Activated CD4-positive, CD25-positive, alpha-beta regulatory T cell (primary cell): ENCODE measurements around the gene MYO3B.

Experiments used
- DNase-seq, 4 experiments: peaks; one replicate each; lab custom pipeline; 2025; lab: John Stamatoyannopoulos, UW

Gene MYO3B

DNA sequence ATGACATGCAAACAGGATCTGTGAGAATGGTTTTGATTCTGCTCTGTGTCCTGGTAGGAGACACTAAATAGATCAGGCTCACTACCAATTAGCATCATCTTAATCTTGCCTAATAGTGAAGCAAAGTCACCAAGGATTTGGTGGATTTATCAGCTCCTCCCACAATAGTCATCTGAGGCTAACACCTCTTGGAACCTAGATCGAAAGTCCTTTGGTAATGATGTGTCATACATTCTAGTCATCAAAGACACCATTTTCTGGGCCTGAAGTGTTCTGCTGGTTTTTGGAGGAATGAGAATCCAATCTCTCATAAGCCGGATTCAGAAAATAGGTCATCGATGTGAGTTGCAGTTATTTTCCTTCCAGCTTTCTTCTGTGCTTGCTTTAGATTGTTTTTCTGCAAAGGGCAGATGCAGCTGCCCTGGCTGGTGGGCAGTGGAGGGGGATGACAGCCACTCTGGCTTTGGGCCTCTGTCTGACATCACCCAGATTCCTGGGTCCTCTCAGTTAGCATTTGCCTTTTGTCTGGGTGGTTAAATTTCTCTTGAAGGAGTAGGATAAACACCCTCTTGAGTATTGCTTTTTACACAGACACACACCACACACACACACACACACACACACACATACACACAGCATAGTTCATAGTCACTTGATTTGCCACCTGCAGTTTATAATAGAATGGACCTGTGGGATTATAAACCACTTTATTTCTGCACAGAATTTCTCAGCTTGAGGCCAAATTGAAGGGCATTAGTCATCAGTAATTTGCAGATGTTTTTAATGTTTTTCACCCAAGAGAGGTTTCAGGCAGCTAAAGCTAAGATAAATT is at the start of gene MYO3B:
Gene MYO3B, plus strand, starts transcription at position 198 of the 832 bp plus-strand sequence. Its CDS starts 141 bp downstream, at position 339.
- no peak for DNase-seq

- DNase-seq: no peak
These were observed 38.5 kb upstream of the MYO3B start for GRCh38 chr2:170139276-170139967.

DNA sequence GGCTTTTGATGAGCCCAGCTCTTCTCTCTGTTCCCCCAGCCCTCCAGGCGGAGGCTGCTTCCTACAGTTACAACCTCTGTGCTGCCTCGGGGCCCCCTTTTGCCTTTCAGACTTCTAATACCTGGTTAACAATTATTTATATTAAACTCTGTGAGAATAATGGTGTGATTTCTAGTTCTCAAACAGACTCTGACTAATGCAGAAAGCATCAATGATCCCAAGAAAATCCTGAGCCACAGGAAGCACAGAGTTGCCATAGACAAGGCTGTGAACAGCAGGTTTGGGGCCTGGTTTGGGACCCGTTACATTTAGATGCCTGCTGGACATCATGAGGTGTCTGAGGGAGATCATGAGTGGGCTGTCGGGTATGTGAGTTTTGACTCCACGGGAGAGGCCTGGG is 37.4 kb upstream of the MYO3B start:
- DNase-seq: no peak

GRCh38 chr2:170141865-170142264 is 36.1 kb upstream of the MYO3B start:
- no peak for DNase-seq

DNA sequence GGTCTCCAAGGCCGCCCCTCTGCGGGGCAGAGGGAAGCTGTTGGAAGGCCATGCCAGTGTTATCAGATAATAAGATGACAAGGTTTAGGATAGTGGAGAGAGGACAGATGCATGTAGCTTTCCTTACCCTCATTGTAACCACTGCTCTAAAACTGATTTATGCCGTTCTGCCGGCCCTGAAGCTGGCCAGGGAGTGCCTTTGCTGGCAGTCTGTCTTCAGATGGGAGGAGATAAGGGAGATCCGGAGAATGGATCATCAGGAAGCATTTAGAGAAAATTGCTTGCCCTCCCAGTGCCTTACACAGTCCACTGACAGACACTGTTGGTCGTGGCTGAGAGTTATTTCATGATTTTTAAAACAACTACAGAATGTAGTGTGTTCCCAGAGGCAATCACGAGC is 35.4 kb upstream of the MYO3B start:
- no peak for DNase-seq

DNA sequence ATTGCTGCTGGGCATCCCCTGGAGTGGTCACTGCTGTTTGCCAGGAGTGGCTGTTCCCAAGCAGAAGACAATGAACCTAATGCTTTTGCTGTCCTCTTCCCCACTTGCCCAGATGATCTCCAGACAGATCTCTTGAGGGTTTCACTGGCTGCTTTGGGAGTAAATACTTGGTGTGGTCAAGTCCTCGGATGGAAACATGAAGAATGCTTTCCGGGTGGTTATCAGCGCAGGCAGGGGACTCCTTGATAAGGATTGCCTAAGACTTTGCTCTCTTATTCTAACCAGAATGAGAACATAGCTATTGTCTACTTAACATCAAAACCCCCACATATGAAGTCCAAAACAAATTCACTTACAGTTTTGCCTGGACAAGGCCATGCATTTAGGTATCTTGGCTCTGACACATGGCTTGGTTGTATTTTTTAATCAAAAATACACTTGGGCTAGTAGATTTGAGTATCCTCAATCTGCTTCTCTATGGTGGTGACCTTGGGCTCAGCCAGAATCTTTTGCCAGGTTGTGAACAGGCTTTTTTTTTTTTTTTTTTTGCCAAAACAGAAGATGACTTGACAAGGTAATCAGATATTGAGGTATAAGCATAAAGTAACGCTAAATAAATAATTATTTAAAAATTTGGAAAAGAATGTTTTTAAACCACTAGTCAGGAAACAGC is 34.8 kb upstream of the MYO3B start:
- DNase-seq: no peak

DNA sequence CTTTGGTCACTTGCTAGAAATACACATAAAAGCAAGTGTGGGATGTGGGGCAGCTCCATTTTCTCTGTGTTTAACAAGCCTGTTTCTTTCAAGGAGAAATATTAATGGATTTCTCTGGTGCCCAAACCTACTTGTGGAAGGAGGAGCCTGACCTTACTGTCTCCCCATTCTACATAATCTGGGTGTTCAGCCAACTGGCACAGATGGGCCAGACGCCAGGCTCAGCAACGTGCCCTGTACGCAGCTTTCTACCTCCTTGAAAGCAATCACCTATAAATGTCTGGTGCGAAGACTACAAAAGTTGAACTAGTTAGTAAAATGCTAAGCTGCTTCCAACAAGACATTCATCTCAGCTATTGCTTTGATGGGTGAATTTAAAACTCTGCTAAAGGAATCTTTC is 33.2 kb upstream of the MYO3B start:
- DNase-seq: no peak

DNA sequence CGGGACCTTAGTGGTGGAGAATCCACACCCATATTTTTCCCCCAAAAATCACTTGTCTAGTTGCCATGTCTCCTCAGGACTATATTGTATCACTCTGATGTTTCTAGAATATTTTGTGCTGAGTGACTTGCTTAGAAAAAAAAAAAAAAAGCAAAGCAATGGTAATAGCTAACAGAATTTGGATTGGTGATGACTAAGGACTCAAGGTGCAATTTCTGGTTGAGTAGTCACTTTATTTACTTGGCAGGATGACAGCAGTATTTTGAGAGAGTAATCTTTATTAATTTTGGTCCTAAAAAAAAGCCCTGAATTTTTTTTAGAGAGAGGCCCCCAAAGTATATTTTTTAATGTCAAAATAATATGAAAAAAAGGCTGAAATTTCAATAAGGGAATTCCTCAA is 32.8 kb upstream of the MYO3B start:
- no peak for DNase-seq

GRCh38 chr2:170145675-170146432 is 32.1 kb upstream of the MYO3B start:
- DNase-seq: no peak

DNA sequence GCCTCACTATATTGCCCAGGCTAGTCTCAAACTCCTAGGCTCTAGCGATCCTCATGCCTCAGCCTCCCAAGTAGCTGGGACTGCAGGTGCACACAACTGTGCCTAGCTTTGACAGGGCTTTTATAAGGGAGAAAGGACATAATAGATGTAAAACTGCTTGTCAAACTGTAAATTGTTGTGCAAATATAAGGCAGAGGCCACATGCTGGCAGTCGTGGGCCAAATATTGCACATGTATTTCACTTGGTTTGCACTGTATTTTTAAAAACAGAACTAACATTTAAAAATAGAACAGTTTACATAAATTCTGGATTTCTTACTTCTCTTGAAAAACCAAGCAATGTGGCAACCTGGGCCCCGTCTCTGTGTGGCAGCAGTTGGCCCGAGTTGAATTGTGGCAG is 31.2 kb upstream of the MYO3B start:
- DNase-seq: no peak

- DNase-seq: no peak
These were observed 30.4 kb upstream of the MYO3B start for GRCh38 chr2:170147576-170147975.

- DNase-seq: no peak
These were observed 29.8 kb upstream of the MYO3B start for GRCh38 chr2:170148161-170148560.

GRCh38 chr2:170152421-170152820 is 25.5 kb upstream of the MYO3B start:
- DNase-seq: no peak

GRCh38 chr2:170155022-170155722 is 22.8 kb upstream of the MYO3B start:
- no peak for DNase-seq

- no peak for DNase-seq
These were observed 22.2 kb upstream of the MYO3B start for GRCh38 chr2:170155723-170156253.

DNA sequence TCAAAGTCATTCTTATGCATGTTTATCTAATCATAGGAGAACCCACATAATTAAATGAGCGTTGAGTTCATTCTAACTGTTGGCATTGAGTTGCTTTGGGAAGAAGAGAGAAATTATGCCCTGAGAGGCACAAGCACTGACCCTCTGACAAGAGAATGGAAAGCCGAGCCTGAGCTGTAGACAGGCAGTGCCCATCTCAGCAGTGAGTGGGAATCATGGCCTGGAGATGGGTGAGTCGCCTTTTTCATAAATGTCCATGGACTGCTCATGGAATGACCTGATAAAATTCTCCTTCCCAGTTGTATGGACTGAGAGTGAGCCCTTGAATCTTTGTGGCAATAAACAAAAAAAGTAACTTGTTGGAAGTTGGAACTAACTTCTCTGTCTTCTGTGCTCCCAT is 21.4 kb upstream of the MYO3B start:
- no peak for DNase-seq

- no peak for DNase-seq
These were observed 20.8 kb upstream of the MYO3B start for GRCh38 chr2:170157025-170157684.

- no peak for DNase-seq
These were observed 18.9 kb upstream of the MYO3B start for GRCh38 chr2:170159060-170159459.

DNA sequence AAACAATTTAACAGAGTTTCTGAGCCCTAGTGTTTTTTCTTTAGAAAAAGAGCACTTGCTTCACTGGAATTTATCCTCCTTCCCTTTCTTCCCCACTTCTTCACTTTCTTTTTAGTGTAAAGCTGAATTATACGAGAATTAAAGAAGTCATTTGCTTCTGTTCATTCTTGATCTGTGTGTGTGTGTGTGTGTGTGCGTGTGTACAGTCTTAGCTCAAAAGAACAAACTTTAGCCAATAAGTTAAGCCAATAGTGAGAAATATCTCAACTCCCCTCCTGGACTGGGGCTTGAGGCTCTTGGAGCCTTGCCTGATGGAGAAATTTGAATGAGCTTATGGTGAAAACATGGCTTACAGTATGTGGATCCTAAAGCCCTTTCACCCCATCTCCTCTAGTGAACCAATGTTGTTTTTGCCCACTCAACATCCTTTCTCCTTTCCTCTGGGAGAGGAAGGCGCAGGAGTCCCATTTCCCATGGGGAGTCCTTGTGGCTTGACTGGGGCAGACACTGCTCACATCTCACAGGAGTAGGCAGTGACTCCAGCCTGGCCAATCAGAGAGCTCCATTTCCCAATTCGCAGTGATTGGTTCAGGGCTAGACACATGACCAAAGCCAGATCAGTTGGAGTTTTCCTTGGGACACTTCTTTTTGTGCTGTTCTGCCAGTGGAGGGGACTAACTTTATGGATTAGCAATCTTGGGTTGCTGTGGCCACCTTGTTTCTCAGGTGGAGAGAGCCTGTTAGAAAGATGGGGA is 16.3 kb upstream of the MYO3B start:
- DNase-seq: no peak

DNA sequence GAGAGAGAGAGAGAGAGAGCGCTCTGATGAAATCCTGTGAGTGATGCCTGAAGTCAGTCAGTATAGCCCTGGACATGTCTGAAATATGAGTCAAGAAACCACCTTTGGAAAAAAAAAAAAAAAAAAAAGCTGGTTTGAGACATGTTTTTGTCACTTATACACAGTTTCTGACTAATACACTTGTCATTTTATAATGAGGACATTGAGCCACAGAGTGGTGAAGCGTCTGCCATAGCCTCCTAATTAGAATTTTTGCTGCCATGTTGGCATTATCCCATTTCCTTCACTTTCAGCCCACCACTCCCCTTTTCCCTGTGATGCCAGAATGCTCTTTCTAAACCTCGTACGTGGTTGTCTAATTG is 15.7 kb upstream of the MYO3B start:
- no peak for DNase-seq
